CD14-positive monocyte (primary cell): ENCODE results near the gene NUBPL. TPM values are rescaled to one million over a fixed set of nuclear protein-coding genes. Genes with fewer than 3 reads are reported as not detected.
"Not testable (repeated sequence)": the region's sequence is repeated elsewhere in the genome, so short reads cannot be mapped to it uniquely, and the experiment has no call there.

ENCODE experiments used
- DNase-seq, 3 donors: peaks; one replicate each; pipeline ENCODE4 v3.0.0-alpha.2; 2011 to 2022
- H2AFZ ChIP-seq: 2 replicates; pipeline ENCODE4 v1.6.0; 2012; ENCODE audit warnings: mild to moderate bottlenecking, low read depth, low read length, inconsistent platforms; ENCODE audit not compliant: insufficient read depth, poor library complexity, severe bottlenecking
- H3K27ac ChIP-seq, 2 donors: 1 replicate in 1 of 2; 2 replicates in 1 of 2; pipeline ENCODE4 v1.5.1; 2012 to 2013; ENCODE audit warnings: low read length in 2 of 2, control low read depth in 1 of 2, inconsistent platforms in 1 of 2, low read depth in 1 of 2, mild to moderate bottlenecking in 1 of 2
- H3K27me3 ChIP-seq, 2 donors: one replicate each; pipeline versions ENCODE4 v1.6.0 to v1.6.1; 2011 to 2013; ENCODE audit warnings: low read length in 2 of 2; ENCODE audit not compliant: control insufficient read depth in 2 of 2, insufficient read depth in 2 of 2
- H3K36me3 ChIP-seq, 2 donors: replicated peaks in 1 of 2; 1 replicate in 1 of 2; 2 replicates in 1 of 2; pipeline versions ENCODE4 v1.5.1 to v1.6.1; 2012 to 2013; ENCODE audit warnings: low read length in 2 of 2, control low read depth in 1 of 2, inconsistent platforms in 1 of 2, mild to moderate bottlenecking in 1 of 2; ENCODE audit not compliant: insufficient read depth in 2 of 2, control insufficient read depth in 1 of 2
- H3K4me1 ChIP-seq, 2 donors: 1 replicate in 1 of 2; 2 replicates in 1 of 2; pipeline versions ENCODE4 v1.5.1 to v1.6.1; 2012 to 2013; ENCODE audit warnings: low read length in 2 of 2, control low read depth in 1 of 2, inconsistent platforms in 1 of 2, mild to moderate bottlenecking in 1 of 2, moderate library complexity in 1 of 2; ENCODE audit not compliant: insufficient read depth in 2 of 2, control insufficient read depth in 1 of 2
- H3K4me2 ChIP-seq: replicated peaks from 2 replicates; pipeline ENCODE3; 2012; ENCODE audit warnings: low read length, moderate library complexity, mild to moderate bottlenecking; ENCODE audit not compliant: poor library complexity, severe bottlenecking; ENCODE audit errors: extremely low read depth
- H3K4me3 ChIP-seq, 3 experiments: fragments of 200-600 bp in 1 of 3; sonication (generic) in 1 of 3; replicated peaks in 1 of 3; 1 replicate in 2 of 3; 2 replicates in 1 of 3; pipeline ENCODE4 v1.5.1; 2011 to 2013; ENCODE audit warnings: low read length in 3 of 3, mild to moderate bottlenecking in 3 of 3, control low read depth in 2 of 3, low read depth in 2 of 3, inconsistent platforms in 1 of 3, moderate library complexity in 1 of 3
- H3K79me2 ChIP-seq: 2 replicates; pipeline ENCODE4 v1.6.0; 2012; ENCODE audit warnings: mild to moderate bottlenecking, control low read depth, inconsistent platforms, low read length, moderate library complexity; ENCODE audit not compliant: insufficient read depth
- H3K9ac ChIP-seq: 2 replicates; pipeline ENCODE4 v1.6.0; 2017; ENCODE audit warnings: low read length, mild to moderate bottlenecking; ENCODE audit not compliant: insufficient read depth, poor library complexity, severe bottlenecking
- H3K9me3 ChIP-seq, 2 donors: replicated peaks in 1 of 2; 1 replicate in 1 of 2; 2 replicates in 1 of 2; pipeline versions ENCODE4 v1.5.1 to v1.6.1; 2012 to 2013; ENCODE audit warnings: low read length in 2 of 2, control low read depth in 1 of 2; ENCODE audit not compliant: control insufficient read depth in 1 of 2, insufficient read depth in 1 of 2
- H4K20me1 ChIP-seq: 2 replicates; pipeline ENCODE4 v1.6.0; 2012; ENCODE audit warnings: mild to moderate bottlenecking, low read length, control low read depth, moderate library complexity; ENCODE audit not compliant: insufficient read depth
- H3K27ac Mint-ChIP-seq, 7 donors: one replicate each; pipeline ENCODE4 v1.8.0; 2020; ENCODE audit warnings: mild to moderate bottlenecking in 7 of 7, mixed read lengths in 7 of 7, moderate library complexity in 6 of 7, inconsistent platforms in 2 of 7
- H3K27me3 Mint-ChIP-seq, 3 donors: one replicate each; pipeline ENCODE4 v1.8.0; 2021 to 2022; ENCODE audit warnings: low read depth in 3 of 3, mild to moderate bottlenecking in 3 of 3, mixed read lengths in 3 of 3, moderate library complexity in 3 of 3, inconsistent platforms in 1 of 3
- H3K36me3 Mint-ChIP-seq, 2 donors: one replicate each; pipeline ENCODE4 v1.8.0; 2020; ENCODE audit warnings: mixed read lengths in 2 of 2, inconsistent platforms in 1 of 2, mild to moderate bottlenecking in 1 of 2
- H3K4me1 Mint-ChIP-seq: one replicate; pipeline ENCODE4 v1.8.0; 2020; ENCODE audit warnings: mild to moderate bottlenecking, mixed read lengths
- H3K4me3 Mint-ChIP-seq, 2 donors: one replicate each; pipeline ENCODE4 v1.8.0; 2020; ENCODE audit warnings: mild to moderate bottlenecking in 2 of 2, mixed read lengths in 2 of 2, moderate library complexity in 1 of 2
- H3K9me3 Mint-ChIP-seq, 7 donors: one replicate each; pipeline ENCODE4 v1.8.0; 2020 to 2022; ENCODE audit warnings: mixed read lengths in 7 of 7, mild to moderate bottlenecking in 6 of 7, moderate library complexity in 6 of 7, inconsistent platforms in 2 of 7
- WGBS: methylation state at CpG from one replicate; pipeline ENCODE4 v1.1.5; 2013; ENCODE audit warnings: missing lambda C conversion rate; ENCODE audit not compliant: insufficient coverage; 5-methylcytosine and 5-hydroxymethylcytosine counted together
- intact Hi-C, 2 donors: fragments of 100-400 bp; cut with micrococcal nuclease; formaldehyde crosslinking; loops; one replicate each; pipeline versions ENCODE4 v1.15.0 to v1.15.1; 2023
- polyA plus RNA-seq, 3 donors: library from polyadenylated mRNA; depleted of rRNA in 1 of 3; unstranded in 2 of 3; stranded (reverse) in 1 of 3; fragments of 300-500 nt in 2 of 3; fragments of >200 nt in 1 of 3; fragmentation: Illumina TruSeq in 2 of 3; gene quantifications; 1 replicate in 2 of 3; 2 replicates in 1 of 3; pipeline ENCODE4 v1.2.3, GENCODE V29; 2012 to 2021
- TF ChIP-seq, protein P1 (sequence below): fragments of 200-600 bp; IDR thresholded peaks from one replicate; pipeline ENCODE4 v1.8.0; 2022; ENCODE audit warnings: antibody characterized with exemption, mild to moderate bottlenecking

The NUBPL gene
- polyA plus RNA-seq, 3 donors: 0.75 to 2.4 (median 2.3) TPM

DNA sequence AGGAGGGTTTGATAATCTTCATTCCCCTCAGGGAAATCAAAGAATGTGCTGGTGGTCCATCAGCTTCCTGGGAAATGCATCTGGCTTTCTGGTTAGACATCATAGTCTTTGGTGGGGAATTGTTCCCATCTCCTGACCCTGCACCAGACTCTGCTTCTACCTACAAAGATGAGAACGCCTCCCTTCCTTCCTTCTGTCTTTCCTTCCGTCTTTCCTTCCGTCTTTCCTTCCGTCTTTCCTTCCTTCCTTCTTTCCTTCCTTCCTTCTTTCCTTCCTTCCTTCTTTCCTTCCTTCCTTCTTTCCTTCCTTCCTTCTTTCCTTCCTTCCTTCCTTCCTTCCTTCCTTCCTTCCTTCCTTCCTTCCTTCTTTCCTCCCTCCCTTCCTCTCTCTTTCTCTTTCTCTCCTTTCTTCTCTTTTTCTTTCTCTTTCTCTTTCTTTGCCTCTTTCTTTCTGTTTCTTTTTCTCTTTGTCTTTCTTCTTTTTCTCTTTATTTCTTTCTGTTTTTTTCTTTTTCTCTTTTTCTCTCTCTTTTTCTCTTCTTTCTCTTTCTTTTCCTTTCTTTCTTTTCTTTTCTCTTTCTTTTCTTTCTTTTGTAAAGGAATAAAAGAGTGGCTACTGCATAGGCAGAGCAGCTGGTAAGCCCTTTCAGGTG, 326.9 kb downstream of the NUBPL start:
- H4K20me1 ChIP-seq: no peaks in the 10 kb centered on the region
- TF ChIP-seq, protein P1, sequence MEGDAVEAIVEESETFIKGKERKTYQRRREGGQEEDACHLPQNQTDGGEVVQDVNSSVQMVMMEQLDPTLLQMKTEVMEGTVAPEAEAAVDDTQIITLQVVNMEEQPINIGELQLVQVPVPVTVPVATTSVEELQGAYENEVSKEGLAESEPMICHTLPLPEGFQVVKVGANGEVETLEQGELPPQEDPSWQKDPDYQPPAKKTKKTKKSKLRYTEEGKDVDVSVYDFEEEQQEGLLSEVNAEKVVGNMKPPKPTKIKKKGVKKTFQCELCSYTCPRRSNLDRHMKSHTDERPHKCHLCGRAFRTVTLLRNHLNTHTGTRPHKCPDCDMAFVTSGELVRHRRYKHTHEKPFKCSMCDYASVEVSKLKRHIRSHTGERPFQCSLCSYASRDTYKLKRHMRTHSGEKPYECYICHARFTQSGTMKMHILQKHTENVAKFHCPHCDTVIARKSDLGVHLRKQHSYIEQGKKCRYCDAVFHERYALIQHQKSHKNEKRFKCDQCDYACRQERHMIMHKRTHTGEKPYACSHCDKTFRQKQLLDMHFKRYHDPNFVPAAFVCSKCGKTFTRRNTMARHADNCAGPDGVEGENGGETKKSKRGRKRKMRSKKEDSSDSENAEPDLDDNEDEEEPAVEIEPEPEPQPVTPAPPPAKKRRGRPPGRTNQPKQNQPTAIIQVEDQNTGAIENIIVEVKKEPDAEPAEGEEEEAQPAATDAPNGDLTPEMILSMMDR: no peak
- Mint-ChIP-seq H3K9me3 (peaks cover 0 to 7% (median 3%) of the 10 kb centered on the region in 7 donors), H3K27me3 (peaks cover 0 to 2% (median 0%) of the 10 kb centered on the region in 3 donors), H3K27ac (no peak overlapping the region), H3K4me3 (no peak overlapping the region), H3K4me1 (no peaks in the 10 kb centered on the region), H3K36me3 (no peaks in the 10 kb centered on the region)
- H3K36me3 ChIP-seq: no peaks in the 10 kb centered on the region
- 80% methylated on average over 4 of the region's 4 CpGs for WGBS
- H3K27me3 ChIP-seq: no peaks in the 10 kb centered on the region
- no peaks in the 10 kb centered on the region for H3K9me3 ChIP-seq
- H3K4me3 ChIP-seq: no peak overlapping the region
- no peak overlapping the region for H3K4me2 ChIP-seq
- H3K4me1 ChIP-seq: no peaks in the 10 kb centered on the region
- H3K9ac ChIP-seq: no peak overlapping the region
- H2AFZ ChIP-seq: no peak overlapping the region
- DNase-seq: no peak
- no peak overlapping the region for H3K27ac ChIP-seq
- intact Hi-C loops: no loop called here
- no peaks in the 10 kb centered on the region for H3K79me2 ChIP-seq

DNA sequence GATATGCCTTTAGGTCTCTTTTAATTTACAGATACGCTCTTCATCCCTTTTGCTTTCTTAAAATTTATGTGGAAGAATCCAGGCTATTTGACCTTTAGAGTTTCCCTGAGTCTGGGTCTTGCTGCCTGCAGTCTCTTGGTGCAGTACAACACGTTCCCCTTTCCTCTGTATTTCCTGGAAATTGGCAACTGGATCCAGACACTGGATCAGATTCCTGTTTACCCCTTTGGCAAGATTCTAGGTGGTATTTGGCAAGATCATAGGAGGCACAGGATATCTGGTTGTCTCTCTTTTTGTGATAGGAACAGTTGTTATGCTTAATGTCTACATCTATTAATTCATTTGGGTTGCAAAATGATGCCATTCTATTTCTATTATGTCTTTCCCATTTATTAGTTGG, 328.1 kb downstream of the NUBPL start:
- DNase-seq: no peak
- WGBS: 100% methylated on average over 1 of the region's 2 CpGs
- H2AFZ ChIP-seq: no peak overlapping the region
- no peaks in the 10 kb centered on the region for H3K9me3 ChIP-seq
- H3K4me3 ChIP-seq: no peak overlapping the region
- no peaks in the 10 kb centered on the region for H3K4me1 ChIP-seq
- intact Hi-C loops: no loop called here
- TF ChIP-seq, protein P1: no peak
- Mint-ChIP-seq H3K9me3 (peaks cover 0 to 7% (median 3%) of the 10 kb centered on the region in 7 donors), H3K27ac (peak overlapping the region in 1 of 7 donors; percentile 1), H3K4me1 (no peaks in the 10 kb centered on the region), H3K36me3 (no peaks in the 10 kb centered on the region), H3K27me3 (peaks cover 0 to 3% (median 0%) of the 10 kb centered on the region in 3 donors), H3K4me3 (no peak overlapping the region)
- H3K9ac ChIP-seq: no peak overlapping the region
- H3K27ac ChIP-seq: no peak overlapping the region
- no peaks in the 10 kb centered on the region for H4K20me1 ChIP-seq
- H3K36me3 ChIP-seq: no peaks in the 10 kb centered on the region
- no peaks in the 10 kb centered on the region for H3K79me2 ChIP-seq
- H3K4me2 ChIP-seq: no peak overlapping the region
- H3K27me3 ChIP-seq: no peaks in the 10 kb centered on the region

GRCh38 chr14:31890202-31890601, 329.0 kb downstream of the NUBPL start:
- H3K4me2 ChIP-seq, H3K27me3 Mint-ChIP-seq, H3K27me3 ChIP-seq, H3K27ac ChIP-seq, H4K20me1 ChIP-seq, H3K27ac Mint-ChIP-seq, H2AFZ ChIP-seq, H3K36me3 Mint-ChIP-seq, H3K79me2 ChIP-seq, intact Hi-C loops, H3K4me1 ChIP-seq, H3K4me3 ChIP-seq, DNase-seq, H3K4me3 Mint-ChIP-seq, H3K9me3 Mint-ChIP-seq, H3K9ac ChIP-seq, H3K36me3 ChIP-seq, H3K9me3 ChIP-seq, H3K4me1 Mint-ChIP-seq: not testable (repeated sequence)
- no CpG with 5 or more reads among the region's 4 CpGs for WGBS
